Islet of Langerhans (tissue), 1 donor: Measurements from ENCODE around the gene METTL4.
A peak's percentile ranks its signal among the peaks of the same experiment; 100 is the strongest.
"Not testable (repeated sequence)": the region's sequence is repeated elsewhere in the genome, so short reads cannot be mapped to it uniquely, and the experiment has no call there.

Experiments
- FAIRE-seq: peaks from one replicate; lab custom pipeline; 2011; peaks lifted over from hg19 to GRCh38; lab: Jason Lieb, UNC

METTL4 gene

GRCh38 chr18:2564373-2564772, 6.9 kb downstream of the METTL4 start:
- FAIRE-seq: no peak

GRCh38 chr18:2559249-2559648, 12.1 kb downstream of the METTL4 start:
- no peak for FAIRE-seq

DNA sequence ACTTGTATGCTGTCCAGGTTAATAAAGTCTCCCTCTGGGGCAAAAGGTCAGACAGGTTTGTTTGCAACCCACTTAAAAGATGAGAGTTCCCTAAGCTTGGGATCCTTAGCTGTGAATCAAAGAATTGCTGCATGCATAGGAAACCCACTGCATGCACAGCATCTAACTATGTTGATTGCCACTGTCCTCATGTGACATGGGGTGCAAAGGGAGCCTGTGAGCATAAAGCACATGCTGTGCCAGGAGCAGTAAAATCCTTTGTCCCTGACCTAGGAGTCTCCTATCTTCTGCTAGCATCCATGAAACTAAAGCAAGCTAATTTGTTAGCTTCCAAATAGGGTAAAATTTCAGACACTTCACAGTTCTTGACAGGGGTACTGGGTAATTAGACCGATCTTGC, 13.8 kb downstream of the METTL4 start:
- FAIRE-seq: no peak

GRCh38 chr18:2555895-2556294, 15.4 kb downstream of the METTL4 start:
- no peak for FAIRE-seq

GRCh38 chr18:2554696-2555095, 16.6 kb downstream of the METTL4 start:
- FAIRE-seq: no peak

- FAIRE-seq: no peak
Measured at GRCh38 chr18:2551425-2551824, 19.9 kb downstream of the METTL4 start.

DNA sequence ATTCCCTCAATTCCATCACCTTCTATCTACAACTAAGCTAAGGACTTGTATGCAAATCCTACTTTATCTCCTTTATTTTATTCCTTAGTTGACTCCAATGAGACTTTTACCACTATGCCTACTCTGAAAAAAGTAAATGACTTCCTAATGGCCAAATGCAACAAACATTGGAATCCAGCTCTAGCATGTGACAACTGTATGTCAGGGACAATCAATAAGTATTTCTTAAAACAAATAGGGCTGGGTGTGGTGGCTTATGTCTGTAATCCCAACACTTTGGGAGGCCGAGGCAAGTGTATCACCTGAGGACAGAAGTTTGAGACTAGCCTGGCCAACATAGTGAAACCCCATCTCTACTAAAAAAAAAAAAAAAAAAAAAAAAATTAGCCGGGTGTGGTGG, 21.8 kb downstream of the METTL4 start:
- no peak for FAIRE-seq

DNA sequence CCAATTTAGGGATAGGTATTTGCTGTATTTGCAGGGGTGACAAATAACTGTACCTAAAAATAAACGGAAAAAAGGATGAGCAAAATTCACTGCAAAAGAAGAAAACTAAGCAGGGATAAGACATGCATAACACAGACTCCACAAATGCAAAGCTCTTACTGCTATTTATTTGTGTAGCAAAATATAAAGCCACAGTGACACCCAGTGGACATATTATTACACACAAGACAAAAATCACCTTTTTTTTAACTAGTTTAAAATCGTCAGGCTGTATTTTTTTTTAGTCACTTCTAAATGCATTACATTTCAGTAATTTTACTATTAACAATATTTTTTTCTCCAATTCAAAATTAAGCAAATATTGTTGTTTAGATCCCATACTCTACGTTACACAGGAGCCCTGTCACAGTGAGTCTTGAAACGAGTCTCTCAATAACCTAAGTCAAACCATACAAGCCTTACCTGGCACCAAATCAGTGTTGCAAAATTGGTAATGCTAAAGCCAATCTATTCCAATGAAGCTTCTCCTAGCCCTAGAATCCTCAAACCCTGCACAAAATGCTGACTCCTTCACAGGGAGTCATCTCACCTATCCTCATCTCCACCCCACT, 23.7 kb downstream of the METTL4 start:
- FAIRE-seq: peak; percentile 100

- no peak for FAIRE-seq
Measured at GRCh38 chr18:2545155-2545554, 26.1 kb downstream of the METTL4 start.

DNA sequence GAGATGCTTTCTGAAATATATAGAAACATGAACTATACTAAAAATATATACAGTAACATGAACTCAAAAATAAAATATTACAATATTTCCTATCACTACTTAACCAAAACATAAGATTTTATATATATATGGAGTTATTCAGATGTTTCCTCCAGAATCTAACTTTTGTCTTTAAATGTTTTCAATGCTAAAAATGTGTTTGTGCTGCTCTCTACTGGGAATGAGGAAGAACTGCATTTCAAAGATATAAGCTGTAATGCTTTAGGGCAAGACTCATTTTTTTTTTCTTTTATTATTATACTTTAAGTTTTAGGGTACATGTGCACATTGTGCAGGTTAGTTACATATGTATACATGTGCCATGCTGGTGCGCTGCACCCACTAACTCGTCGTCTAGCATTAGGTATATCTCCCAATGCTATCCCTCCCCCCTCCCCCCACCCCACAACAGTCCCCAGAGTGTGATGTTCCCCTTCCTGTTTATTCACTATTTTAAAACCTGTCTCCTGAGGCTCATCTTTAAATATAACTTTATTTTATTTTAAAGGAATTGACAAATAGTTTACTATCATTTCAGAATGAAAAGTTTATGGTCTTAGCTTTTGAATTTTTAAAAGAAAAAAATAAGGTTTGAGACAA, 29.3 kb downstream of the METTL4 start:
- peak; percentile 98 for FAIRE-seq

DNA sequence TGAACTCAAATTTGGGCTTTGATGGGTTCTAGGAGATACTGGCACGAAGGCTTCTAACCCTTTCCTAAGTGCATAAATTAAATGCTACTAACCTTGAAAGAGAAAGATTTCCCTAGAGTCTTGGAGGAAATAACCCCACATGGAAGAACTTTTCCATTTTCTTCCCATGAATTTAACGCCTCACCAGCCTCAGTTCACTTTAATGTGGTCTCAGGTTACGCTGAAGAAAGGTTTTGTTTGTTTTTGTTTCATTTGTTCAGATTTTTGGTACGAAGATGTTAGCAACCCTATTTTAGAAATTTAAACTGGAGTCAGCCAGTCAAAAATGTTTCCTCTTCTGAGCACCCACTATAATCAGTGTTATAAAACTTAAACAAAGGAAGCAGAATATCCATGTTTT, 30.7 kb downstream of the METTL4 start:
- peak; percentile 85 for FAIRE-seq

GRCh38 chr18:2538844-2539243, 32.5 kb downstream of the METTL4 start:
- peak; percentile 73 for FAIRE-seq

- FAIRE-seq: no peak
Measured at GRCh38 chr18:2538236-2538635, 33.1 kb downstream of the METTL4 start.

- FAIRE-seq: peak; percentile 49
Measured at GRCh38 chr18:2537296-2537695, 34.0 kb downstream of the METTL4 start.

DNA sequence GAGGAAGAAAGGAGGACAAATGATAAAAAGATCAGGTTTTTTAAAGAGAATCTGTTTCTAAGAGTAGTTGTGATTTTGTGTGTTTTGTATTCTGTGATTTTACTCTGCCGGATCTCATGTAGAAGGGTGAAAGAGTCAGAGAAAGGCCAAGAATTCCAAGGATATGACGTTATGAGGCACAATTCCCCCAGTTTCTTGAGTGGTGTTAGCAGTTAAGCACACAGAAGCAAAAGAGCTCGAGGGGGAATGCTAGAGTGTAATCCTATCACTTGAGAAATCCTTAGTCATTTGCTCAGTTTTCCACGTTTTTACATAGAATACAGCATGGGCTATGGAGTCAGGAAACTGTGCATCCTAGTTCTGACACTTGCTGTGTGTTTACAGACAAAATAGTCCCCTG, 34.8 kb downstream of the METTL4 start:
- no peak for FAIRE-seq

DNA sequence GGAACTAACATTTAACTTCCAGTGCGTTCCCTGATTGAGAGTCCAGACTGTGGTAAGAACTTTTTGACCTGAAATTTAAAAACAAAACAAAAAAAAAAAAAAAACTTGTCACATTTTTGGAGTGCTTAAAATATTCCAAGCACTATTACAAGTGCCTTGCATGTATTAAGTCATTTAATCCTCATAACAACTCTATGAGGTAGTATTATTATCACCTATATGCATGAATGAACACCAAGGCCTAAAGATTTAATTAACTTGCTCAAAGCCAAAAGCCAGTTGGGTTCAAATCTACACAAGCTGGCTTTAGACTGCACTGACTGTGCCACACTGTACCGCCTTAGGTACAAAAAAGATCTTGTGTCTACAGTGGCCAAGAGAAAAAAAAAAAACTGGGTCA, 35.2 kb downstream of the METTL4 start:
- FAIRE-seq: no peak

- FAIRE-seq: no peak
Measured at GRCh38 chr18:2535419-2535910, 35.8 kb downstream of the METTL4 start.

- no peak for FAIRE-seq
Measured at GRCh38 chr18:2534906-2535305, 36.4 kb downstream of the METTL4 start.

GRCh38 chr18:2532797-2533196, 38.5 kb downstream of the METTL4 start:
- FAIRE-seq: no peak

DNA sequence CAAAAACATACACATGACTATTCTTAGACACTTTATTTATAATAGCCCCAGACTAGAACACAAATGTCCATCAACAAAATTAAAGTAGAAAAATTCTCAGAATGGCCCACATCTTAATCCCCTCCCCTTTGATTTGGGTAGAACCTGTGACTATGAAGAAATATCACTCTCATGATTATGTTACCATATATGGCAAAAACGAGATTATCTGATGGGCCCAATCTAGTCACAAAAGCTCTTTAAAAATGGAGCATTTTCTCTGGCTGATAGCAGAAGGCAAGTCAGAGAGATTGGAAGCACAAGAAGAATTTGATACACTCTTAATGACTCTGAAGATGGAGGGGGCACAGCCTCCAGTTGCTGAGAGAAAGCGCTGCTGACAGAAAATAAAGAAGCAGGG, 39.6 kb downstream of the METTL4 start:
- no peak for FAIRE-seq

- FAIRE-seq: no peak
Measured at GRCh38 chr18:2529154-2529553, 42.2 kb downstream of the METTL4 start.

DNA sequence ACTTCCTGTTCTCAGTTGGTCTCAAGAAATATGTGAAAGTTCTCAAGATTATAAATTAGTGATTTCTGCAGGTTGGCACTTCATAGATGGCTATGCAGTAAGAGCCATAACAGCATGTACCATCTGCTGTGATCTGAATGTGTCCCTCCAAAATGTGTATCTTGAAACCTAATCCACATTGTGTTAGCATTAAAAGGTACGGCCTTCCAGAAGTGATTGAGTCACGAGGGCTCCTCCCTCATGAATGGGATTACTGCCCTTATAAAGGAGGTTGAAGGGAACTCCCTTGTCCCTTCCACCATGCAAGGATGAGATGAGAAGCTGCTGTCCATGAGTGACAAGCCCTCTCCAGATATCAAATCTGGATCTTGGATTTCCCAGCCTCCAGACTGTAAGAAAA, 45.0 kb downstream of the METTL4 start:
- FAIRE-seq: no peak

DNA sequence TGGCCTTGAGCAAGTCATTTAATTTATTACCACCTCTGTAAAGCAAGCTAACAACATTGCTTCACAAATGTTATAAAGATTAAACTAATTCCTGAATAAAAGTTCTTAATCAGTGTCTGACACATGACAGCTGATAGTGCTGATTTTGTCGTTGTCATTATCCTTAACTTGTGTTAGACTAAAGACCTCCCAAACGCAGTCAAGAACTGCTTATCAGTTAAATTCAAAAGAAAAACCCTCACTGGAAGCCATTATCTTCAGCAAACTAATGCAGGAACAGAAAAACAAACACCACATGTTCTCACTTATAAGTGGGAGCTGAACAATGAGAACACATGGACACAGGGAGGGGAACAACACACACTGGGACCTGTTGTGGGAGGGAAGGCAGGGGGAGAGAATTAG, 46.5 kb downstream of the METTL4 start:
- FAIRE-seq: not testable (repeated sequence)

- no peak for FAIRE-seq
Measured at GRCh38 chr18:2522112-2522511, 49.2 kb downstream of the METTL4 start.
